GM13977 (cell line): ENCODE results near the gene NRIP1.
A peak's percentile ranks its signal among the peaks of the same experiment; 100 is the strongest.

ENCODE experiments used
- DNase-seq: peaks from one replicate; pipeline ENCODE4 v3.0.0; 2012; ENCODE audit warnings: low spot score
- in situ Hi-C: fragments of 300-500 bp; cut with MboI; formaldehyde crosslinking; loops from one replicate; pipeline ENCODE4 v1.12.0; 2022; ENCODE audit warnings: low sequenced_read_pairs, low pct_unique_long_range_greater_than_20kb, mixed read lengths, inconsistent platforms; ENCODE audit not compliant: unreplicated experiment
- TF ChIP-seq, protein P1 (sequence below): IDR thresholded peaks from 2 replicates; pipeline ENCODE4 v1.5.1; 2012; ENCODE audit warnings: mild to moderate bottlenecking, control low read depth; ENCODE audit not compliant: insufficient read depth; ENCODE audit errors: extremely low read depth, missing control alignments

Gene NRIP1

DNA sequence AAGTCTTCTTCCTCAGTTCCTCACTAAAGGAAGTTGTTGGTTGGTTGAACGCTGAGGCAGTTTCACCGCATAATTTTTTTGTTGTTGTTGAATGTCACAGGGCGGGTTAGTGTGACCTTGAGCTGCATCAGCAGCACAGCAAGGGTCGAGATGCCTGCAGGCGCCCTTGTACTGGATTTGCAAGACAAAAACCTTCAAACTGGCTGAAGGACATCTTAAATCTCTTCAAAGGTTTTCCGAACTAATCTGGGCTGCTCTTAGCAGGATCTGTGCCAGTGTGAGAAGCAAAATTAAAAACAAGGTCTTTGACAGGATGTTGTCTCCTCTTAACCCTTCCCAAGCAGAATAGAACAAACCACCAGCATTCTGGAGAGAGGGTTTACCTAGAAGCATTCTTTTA lies 59.4 kb downstream of the NRIP1 start:
- TF ChIP-seq, protein P1, sequence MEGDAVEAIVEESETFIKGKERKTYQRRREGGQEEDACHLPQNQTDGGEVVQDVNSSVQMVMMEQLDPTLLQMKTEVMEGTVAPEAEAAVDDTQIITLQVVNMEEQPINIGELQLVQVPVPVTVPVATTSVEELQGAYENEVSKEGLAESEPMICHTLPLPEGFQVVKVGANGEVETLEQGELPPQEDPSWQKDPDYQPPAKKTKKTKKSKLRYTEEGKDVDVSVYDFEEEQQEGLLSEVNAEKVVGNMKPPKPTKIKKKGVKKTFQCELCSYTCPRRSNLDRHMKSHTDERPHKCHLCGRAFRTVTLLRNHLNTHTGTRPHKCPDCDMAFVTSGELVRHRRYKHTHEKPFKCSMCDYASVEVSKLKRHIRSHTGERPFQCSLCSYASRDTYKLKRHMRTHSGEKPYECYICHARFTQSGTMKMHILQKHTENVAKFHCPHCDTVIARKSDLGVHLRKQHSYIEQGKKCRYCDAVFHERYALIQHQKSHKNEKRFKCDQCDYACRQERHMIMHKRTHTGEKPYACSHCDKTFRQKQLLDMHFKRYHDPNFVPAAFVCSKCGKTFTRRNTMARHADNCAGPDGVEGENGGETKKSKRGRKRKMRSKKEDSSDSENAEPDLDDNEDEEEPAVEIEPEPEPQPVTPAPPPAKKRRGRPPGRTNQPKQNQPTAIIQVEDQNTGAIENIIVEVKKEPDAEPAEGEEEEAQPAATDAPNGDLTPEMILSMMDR, result no peak
- in situ Hi-C loops, result no loop called here

DNA sequence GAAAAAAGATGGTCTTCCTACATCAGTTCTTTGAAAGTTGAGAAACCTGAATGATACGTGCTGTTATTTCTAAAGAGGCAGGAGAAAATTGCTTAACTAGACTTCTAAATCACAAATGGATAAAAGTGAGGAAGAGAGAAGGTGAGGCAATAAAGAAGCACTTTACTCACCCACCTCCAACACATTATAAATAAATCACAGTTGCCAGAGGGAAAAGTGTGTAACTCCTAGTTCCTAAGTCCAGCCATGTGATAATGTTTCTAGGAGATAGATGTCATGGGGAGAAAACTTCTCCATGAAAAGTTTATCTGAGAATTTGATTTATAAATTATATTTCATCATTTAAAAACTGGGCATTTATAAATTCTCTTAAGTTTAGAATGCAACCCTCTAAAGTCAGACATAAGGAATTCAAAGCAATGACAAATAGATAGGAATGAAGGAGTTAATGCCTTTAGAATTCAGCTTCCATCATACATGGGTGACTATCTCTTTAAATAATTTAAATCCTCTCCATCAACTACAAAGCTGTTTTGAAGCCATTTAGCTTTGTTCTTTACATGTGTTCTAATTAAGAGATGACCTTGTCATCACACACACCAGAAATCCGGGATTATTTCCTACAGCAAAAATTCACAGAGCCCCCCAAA lies 60.0 kb downstream of the NRIP1 start:
- DNase-seq, result no peak
- in situ Hi-C loops, result no loop called here
- TF ChIP-seq, protein P1, result no peak

More for the DNA sequence above, 59.4 kb downstream of the NRIP1 start:
- DNase-seq, result no peak

DNA sequence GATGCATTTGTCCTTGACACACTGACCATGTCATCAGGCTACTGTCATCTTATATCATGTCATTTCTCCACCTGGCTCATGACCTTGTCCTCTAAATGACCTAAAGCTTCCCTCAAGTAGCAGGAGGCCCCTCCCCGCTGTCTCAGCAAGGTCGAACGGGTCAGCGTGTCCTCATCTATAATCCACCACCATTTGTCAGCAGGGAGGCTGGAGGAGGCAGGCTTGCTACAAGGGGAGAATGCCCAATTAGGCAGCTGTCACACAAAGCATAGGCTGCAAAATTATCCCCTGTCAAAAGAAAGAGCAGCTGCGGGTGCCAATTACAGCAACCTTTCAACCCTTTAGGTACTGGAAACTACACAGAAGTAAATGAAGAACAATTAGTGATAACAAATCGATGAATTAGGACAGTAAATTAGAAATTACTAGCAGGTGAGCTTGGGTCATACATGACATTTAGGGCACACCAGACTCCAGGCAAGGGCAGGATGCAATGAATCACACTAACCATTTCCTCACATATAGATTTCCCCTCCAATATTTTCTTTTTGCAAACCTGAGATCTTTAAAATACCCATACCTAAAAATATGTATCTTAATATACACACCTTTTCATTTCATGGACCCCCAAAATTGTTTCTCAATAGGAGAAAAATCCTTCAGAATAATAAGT lies 61.2 kb downstream of the NRIP1 start:
- no peak for DNase-seq
- TF ChIP-seq, protein P1, result no peak
- in situ Hi-C loops, result no loop called here

DNA sequence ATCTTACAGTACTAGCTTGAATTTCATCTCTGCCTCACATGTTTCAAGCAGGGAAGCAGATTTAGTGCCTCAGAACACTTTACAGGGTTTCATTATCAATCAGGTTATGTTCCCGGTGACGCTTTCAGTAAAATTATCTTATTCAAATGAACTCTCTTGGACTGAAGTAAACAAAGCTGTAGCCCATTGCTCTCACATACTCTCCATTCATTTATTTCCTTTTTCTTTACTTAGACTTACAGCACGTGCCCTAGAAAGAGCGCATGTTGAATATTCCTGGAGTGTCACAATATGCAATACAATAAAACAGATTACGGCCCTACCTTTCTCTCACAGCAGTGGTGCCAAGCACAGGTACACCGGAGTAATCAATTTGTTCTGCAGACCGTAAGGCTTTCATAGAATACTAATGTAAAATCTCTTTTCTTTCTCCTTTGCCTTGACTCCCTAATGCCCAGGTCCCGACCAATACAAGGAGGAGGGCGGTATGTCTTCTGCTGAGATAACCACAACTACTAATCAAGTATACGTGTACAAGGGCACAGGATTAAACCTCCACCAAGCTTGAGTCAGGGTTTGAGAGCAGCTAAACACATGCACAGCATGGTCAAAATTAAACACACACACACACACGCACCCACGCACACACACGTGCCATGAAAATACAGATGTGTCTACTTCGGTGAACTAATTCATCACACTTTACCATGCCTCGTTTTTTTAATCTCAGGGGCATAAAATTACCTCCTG lies 62.8 kb downstream of the NRIP1 start:
- peak; percentile 41 for DNase-seq
- TF ChIP-seq, protein P1, result no peak
- in situ Hi-C loops, result no loop called here

DNA sequence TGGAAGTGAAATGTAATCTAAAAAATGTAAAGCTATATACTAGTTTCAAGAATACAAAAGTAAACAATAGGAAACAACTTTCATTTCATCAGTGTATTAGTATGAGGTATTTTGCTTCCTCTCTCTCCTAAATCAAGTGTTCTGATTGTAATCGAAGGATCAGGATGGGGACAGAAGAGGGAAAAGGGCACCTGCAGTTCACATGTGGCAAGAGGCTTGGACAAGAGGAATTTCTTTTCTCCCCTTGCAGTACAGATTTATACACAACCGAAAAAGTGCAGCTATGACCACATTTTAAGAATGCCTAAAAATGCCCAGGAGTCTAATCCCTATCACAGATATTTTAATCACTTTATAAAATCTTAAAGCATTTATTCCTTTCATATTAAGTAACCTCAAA lies 63.7 kb downstream of the NRIP1 start:
- in situ Hi-C loops, result no loop called here
- TF ChIP-seq, protein P1, result no peak
- DNase-seq, result no peak

DNA sequence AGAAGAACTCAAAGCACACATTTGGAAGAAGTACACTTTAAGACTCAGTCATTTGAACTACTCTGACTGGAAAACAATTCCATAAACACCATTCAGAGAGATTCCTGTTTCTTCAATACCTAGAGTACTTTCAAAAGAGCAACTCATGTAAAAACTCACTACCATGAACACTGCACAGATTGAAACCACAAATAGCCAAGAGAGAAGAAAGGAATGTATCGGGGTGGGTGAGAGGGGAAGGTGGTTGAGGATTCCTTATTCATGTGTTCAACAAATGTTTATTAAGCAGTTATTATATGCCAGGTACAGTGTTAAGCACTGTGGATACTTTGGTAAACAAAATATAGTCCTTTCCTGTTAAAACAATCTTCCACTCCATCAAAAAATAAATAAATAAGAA lies 64.7 kb downstream of the NRIP1 start:
- DNase-seq, result no peak
- in situ Hi-C loops, result no loop called here
- TF ChIP-seq, protein P1, result no peak
